HepG2 (cell line): Measurements from ENCODE around the gene MRPL51. TPM values are rescaled to one million over a fixed set of nuclear protein-coding genes. Genes with fewer than 3 reads are reported as not detected.

Experiments
- AKNA ChIP-seq: sonication (generic); formaldehyde crosslinking; IDR thresholded peaks from 2 replicates; pipeline ENCODE4 v1.4.0; 2020; ENCODE audit warnings: missing genetic modification reagents, borderline replicate concordance
- DMAP1 ChIP-seq: IDR thresholded peaks from 2 replicates; pipeline ENCODE4 v1.6.1; 2016
- DNMT1 ChIP-seq: sonication (generic); formaldehyde crosslinking; IDR thresholded peaks from 2 replicates; pipeline ENCODE4 v1.5.1; 2020; ENCODE audit warnings: mild to moderate bottlenecking, missing genetic modification reagents
- GABPB1 ChIP-seq: IDR thresholded peaks from 2 replicates; pipeline ENCODE4 v1.6.1; 2016; ENCODE audit warnings: mild to moderate bottlenecking, missing genetic modification reagents, moderate library complexity, missing compliant biosample characterization
- GLI4 ChIP-seq: sonication (generic); formaldehyde crosslinking; IDR thresholded peaks from 2 replicates; pipeline ENCODE4 v1.5.1; 2020; ENCODE audit warnings: missing genetic modification reagents, mild to moderate bottlenecking, moderate library complexity, borderline replicate concordance
- GLMP ChIP-seq: sonication (generic); formaldehyde crosslinking; IDR thresholded peaks from 2 replicates; pipeline ENCODE4 v1.9.0; 2021; ENCODE audit warnings: missing genetic modification reagents, mild to moderate bottlenecking, borderline replicate concordance
- NAIF1 ChIP-seq: sonication (generic); formaldehyde crosslinking; IDR thresholded peaks from 2 replicates; pipeline ENCODE4 v1.5.0; 2020; ENCODE audit warnings: mild to moderate bottlenecking, missing genetic modification reagents, borderline replicate concordance
- NONO ChIP-seq, 2 experiments: fragments of 450-650 bp in 1 of 2; sonication (generic) in 1 of 2; formaldehyde crosslinking in 1 of 2; IDR thresholded peaks in 1 of 2; conservative IDR thresholded peaks in 1 of 2; 2 replicates each; pipeline versions ENCODE4 v1.6.1 to v1.8.0; 2017 to 2022; ENCODE audit warnings: mild to moderate bottlenecking in 1 of 2, missing genetic modification reagents in 1 of 2, moderate library complexity in 1 of 2
- PHF5A ChIP-seq: IDR thresholded peaks from one replicate; pipeline ENCODE4 v1.6.1; 2018; ENCODE audit warnings: low read depth, missing genetic modification reagents; ENCODE audit not compliant: unreplicated experiment
- RFX1 ChIP-seq: fragments of 450-650 bp; IDR thresholded peaks from 2 replicates; pipeline ENCODE4 v1.6.1; 2017
- RFXAP ChIP-seq: sonication (generic); formaldehyde crosslinking; IDR thresholded peaks from 2 replicates; pipeline ENCODE4 v1.4.0; 2020; ENCODE audit warnings: missing genetic modification reagents, borderline replicate concordance
- SATB2 ChIP-seq: sonication (generic); formaldehyde crosslinking; IDR thresholded peaks from 2 replicates; pipeline ENCODE4 v1.5.0; 2020; ENCODE audit warnings: missing genetic modification reagents
- SNAI1 ChIP-seq: sonication (generic); formaldehyde crosslinking; IDR thresholded peaks from 2 replicates; pipeline ENCODE4 v1.5.0; 2020; ENCODE audit warnings: mild to moderate bottlenecking, missing genetic modification reagents, borderline replicate concordance
- TGIF2 ChIP-seq: IDR thresholded peaks from 2 replicates; pipeline ENCODE4 v1.6.1; 2016; ENCODE audit warnings: control low read depth, missing compliant biosample characterization
- XBP1 ChIP-seq: sonication (generic); formaldehyde crosslinking; IDR thresholded peaks from 2 replicates; pipeline ENCODE4 v1.5.0; 2020; ENCODE audit warnings: missing genetic modification reagents
- ZNF205 ChIP-seq: IDR thresholded peaks from 2 replicates; pipeline ENCODE4 v1.6.1; 2018; ENCODE audit warnings: missing biosample characterization, missing genetic modification reagents
- ZNF460 ChIP-seq: sonication (generic); formaldehyde crosslinking; IDR thresholded peaks from 2 replicates; pipeline ENCODE4 v1.5.1; 2020; ENCODE audit warnings: missing genetic modification reagents, mild to moderate bottlenecking, borderline replicate concordance
- ZNF607 ChIP-seq: sonication (generic); formaldehyde crosslinking; IDR thresholded peaks from 2 replicates; pipeline ENCODE4 v1.5.1; 2020; ENCODE audit warnings: missing genetic modification reagents, mild to moderate bottlenecking, borderline replicate concordance
- ZNF883 ChIP-seq: sonication (generic); formaldehyde crosslinking; IDR thresholded peaks from 2 replicates; pipeline ENCODE4 v1.5.1; 2020; ENCODE audit warnings: mild to moderate bottlenecking, missing genetic modification reagents; ENCODE audit errors: not compliant biosample characterization
- polyA plus RNA-seq, 8 experiments: library from polyadenylated mRNA; depleted of rRNA in 3 of 8; stranded (reverse) in 7 of 8; unstranded in 1 of 8; fragments of >200 nt; fragmentation: Illumina TruSeq in 4 of 8; extraction: Trizol in 4 of 8; gene quantifications; 2 replicates each; pipeline versions ENCODE4 v1.2.1 to v1.2.3, GENCODE V29; 2011 to 2016; ENCODE audit warnings: low read depth in 4 of 8, missing spikeins in 1 of 8, mixed read lengths in 1 of 8; ENCODE audit not compliant: insufficient read depth in 1 of 8
- total RNA-seq, 5 experiments: library from RNA; depleted of rRNA; stranded (reverse); fragments of >200 nt; fragmentation: Illumina TruSeq; extraction: Trizol; gene quantifications; 2 replicates each; pipeline ENCODE4 v1.2.3, GENCODE V29; 2016; ENCODE audit warnings: low read depth in 1 of 5
- TF ChIP-seq, protein P1 (sequence below): sonication (generic); formaldehyde crosslinking; IDR thresholded peaks from 2 replicates; pipeline ENCODE4 v1.4.0; 2020; ENCODE audit warnings: mild to moderate bottlenecking, missing genetic modification reagents
- TF ChIP-seq, protein P2 (sequence below): sonication (generic); formaldehyde crosslinking; IDR thresholded peaks from 2 replicates; pipeline ENCODE4 v1.9.0; 2021; ENCODE audit warnings: missing genetic modification reagents, mild to moderate bottlenecking, borderline replicate concordance

The MRPL51 gene
- total and polyA plus RNA-seq, 2 of the 13 experiments (the other 11 are each of a cell fraction or from before 2014, with no cell fraction given) = 64.8 to 278 TPM

- TF ChIP-seq, protein P1, sequence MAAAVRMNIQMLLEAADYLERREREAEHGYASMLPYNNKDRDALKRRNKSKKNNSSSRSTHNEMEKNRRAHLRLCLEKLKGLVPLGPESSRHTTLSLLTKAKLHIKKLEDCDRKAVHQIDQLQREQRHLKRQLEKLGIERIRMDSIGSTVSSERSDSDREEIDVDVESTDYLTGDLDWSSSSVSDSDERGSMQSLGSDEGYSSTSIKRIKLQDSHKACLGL (CRISPR knock-in tag) = no peak; the same call in 1 of the 2 replicates
- TF ChIP-seq GLI4 (CRISPR knock-in tag) (no peak), NONO (IDR thresholded peaks at IDR 0.05) (no peak), NONO (CRISPR knock-in tag; conservative IDR thresholded peaks at IDR 0.05) (peak; percentile 92), ZNF460 (no peak), DMAP1 (CRISPR knock-in tag) (no peak; the same call in 1 of the 2 replicates), AKNA (no peak), SATB2 (no peak), GLMP (CRISPR knock-in tag) (no peak), PHF5A (CRISPR knock-in tag) (peak; percentile 29), RFX1 (peak; percentile 75; the same call in 1 of the 2 replicates), DNMT1 (peak; percentile 53; the same call in 1 of the 2 replicates), ZNF607 (CRISPR knock-in tag) (no peak; the same call in 1 of the 2 replicates), XBP1 (CRISPR knock-in tag) (no peak), ZNF205 (CRISPR knock-in tag) (peak; percentile 98), RFXAP (CRISPR knock-in tag) (peak; percentile 70; the same call in 1 of the 2 replicates), SNAI1 (CRISPR knock-in tag) (0 out of 2 replicates have a peak, but pooled peaks have one; percentile 77), GABPB1 (peak; percentile 81), NAIF1 (peak; percentile 72; the same call in 1 of the 2 replicates), ZNF883 (CRISPR knock-in tag) (no peak), TGIF2 (CRISPR knock-in tag) (peak; percentile 62)
- TF ChIP-seq, protein P2, sequence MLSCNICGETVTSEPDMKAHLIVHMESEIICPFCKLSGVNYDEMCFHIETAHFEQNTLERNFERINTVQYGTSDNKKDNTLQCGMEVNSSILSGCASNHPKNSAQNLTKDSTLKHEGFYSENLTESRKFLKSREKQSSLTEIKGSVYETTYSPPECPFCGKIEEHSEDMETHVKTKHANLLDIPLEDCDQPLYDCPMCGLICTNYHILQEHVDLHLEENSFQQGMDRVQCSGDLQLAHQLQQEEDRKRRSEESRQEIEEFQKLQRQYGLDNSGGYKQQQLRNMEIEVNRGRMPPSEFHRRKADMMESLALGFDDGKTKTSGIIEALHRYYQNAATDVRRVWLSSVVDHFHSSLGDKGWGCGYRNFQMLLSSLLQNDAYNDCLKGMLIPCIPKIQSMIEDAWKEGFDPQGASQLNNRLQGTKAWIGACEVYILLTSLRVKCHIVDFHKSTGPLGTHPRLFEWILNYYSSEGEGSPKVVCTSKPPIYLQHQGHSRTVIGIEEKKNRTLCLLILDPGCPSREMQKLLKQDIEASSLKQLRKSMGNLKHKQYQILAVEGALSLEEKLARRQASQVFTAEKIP (CRISPR knock-in tag) = no peak
Measured at GRCh38 chr12:6470375-6471163, 22.5 kb downstream of the MRPL51 start, which contains the start of gene VAMP1 (continued).
